ENCODE data around the gene KIF6.

Gene KIF6

GRCh38 chr6:39593646-39594045 lies 131.6 kb downstream of the KIF6 start:
- DNase-seq (ENCODE audit: low read depth in 2 of 2), result no peak

DNA sequence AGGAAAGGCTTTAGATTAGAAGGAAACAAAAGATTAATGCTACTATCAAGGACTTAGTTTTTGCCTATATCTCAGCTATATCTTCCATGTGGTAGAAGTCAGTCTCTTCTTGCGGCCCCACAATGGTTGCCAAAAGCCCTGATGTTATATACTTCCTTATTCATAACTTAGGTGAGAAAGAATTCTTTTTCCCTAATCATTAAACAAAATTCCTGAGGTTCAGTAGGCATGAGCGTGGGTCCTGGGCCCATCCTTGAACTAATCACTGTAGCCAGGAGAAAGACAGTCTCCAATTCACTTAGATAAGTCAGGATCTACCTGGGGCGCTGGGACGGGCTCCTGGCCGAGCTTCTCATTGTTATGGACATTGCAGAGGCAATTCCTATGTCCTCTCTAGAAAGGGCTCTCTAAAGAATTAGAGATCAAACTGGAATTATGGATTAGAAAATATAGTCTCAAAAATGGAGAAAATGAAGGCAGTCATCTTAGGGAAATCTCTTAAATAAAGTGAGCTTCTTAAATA lies 134.3 kb downstream of the KIF6 start:
- no peak for DNase-seq (ENCODE audit: low read depth in 2 of 2)

GRCh38 chr6:39587080-39587479 lies 138.1 kb downstream of the KIF6 start:
- DNase-seq (ENCODE audit: low read depth in 2 of 2), result no peak

- no peak for DNase-seq (ENCODE audit: low read depth in 2 of 2)
These were observed 139.6 kb downstream of the KIF6 start for GRCh38 chr6:39585641-39586040.

DNA sequence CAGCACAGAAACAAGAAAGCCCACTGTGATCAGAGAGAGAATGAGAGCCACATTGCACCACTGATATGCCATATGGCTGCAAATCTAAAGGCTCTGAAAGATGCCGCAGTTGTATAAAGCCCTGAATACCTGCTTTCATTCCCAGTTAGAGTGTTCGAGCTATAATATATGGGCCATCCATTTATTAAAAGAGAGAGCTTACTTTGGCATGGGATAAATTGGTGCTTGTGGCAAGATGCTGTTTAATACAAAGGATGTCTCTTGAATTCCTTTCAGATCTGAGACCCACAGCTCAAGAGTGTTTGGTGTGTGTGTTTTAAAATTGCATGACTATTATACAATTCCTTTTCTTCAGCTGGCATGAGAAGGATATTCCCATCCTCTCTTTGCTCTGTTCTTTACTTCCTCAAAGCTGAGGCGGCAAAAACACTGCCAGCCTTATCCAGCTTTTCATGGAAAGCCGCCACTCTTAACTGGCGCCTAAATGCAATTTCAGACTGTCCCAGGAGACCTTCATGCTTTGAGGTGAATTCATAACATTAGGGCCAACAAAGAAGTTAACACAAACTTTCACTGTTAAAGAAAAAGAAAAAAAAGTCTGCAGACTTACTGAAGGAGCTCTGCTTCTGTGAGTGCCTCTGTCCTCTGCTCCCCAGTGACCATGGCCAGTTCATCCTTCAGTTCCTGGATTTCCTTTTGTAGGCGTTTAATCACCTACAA lies 147.6 kb downstream of the KIF6 start:
- no peak for DNase-seq (ENCODE audit: low read depth in 2 of 2)

GRCh38 chr6:39576556-39577303 lies 148.5 kb downstream of the KIF6 start:
- no peak for DNase-seq (ENCODE audit: low read depth in 2 of 2)

- no peak for DNase-seq (ENCODE audit: low read depth in 2 of 2)
These were observed 150.2 kb downstream of the KIF6 start for GRCh38 chr6:39574991-39575390.

DNA sequence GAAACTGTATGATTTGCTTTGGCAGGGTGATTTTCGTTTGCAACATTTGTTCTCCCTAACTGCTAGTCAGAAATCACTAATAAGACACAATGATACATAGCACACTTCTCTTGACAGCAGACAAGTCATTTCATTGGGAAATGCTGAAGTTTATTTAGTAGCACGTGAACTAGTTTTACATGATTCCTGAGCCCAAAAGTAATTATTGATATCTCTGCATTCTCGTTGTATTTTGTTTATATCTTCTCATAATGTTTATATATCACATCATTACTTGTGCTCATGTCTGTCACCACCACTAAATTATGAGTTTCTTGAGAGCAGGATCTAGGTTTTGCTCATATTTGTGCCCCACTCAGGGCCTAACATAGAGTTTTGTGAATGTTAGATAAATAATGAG lies 151.7 kb downstream of the KIF6 start:
- DNase-seq (ENCODE audit: low read depth in 2 of 2), result no peak

DNA sequence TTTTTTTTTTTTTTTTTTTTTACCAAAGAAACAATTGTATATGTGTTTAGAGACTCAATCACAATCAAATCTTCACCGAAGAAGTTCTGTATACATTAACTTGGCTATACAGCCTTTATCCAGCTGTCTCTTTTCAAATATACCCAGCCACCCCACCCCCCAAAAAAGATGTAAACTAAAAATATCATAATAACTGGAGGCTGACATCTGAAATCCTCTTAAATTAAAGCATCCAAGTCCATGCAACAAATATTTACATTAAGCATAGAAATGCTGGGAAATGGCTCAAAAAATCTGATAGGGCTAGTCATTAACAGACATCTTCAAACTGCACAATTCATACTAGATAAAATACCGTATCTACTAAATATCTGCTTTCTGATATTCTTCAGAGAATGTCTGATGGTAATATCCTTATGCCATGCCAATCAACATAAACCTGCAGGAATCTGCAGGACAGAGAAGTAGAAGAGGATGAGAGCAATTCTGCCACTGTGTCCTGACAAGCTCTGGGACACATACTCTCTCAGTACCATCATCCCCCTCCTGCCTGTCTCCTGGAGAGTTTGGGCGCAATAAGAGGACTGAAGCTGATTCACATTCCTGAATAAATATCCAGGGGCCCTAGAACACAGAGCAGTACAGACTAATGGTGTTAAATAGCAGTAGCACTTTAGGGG lies 152.4 kb downstream of the KIF6 start:
- no peak for DNase-seq (ENCODE audit: low read depth in 2 of 2)

GRCh38 chr6:39568896-39569295 lies 156.3 kb downstream of the KIF6 start:
- no peak for DNase-seq (ENCODE audit: low read depth in 2 of 2)

GRCh38 chr6:39567091-39567490 lies 158.1 kb downstream of the KIF6 start:
- DNase-seq (ENCODE audit: low read depth in 2 of 2), result no peak

- DNase-seq (ENCODE audit: low read depth in 2 of 2), result no peak
These were observed 158.8 kb downstream of the KIF6 start for GRCh38 chr6:39566456-39566855.

DNA sequence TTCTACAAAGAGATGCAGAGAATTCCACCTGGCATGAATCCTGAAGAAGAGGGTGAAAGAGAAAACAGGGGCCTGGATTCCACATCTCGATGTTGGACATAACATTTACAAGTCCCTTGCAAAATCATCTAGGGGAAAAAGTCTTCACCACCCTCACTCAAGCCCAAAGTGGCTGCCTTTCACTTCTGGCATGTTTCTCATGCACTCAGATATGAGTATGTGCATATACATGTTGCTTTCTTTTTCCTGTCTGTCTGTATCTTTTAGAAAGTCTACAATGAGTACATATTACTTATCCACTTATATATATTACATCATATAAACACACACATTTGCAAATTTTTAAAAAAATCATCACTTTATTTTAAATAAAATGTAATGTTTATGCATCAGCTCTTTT lies 159.3 kb downstream of the KIF6 start:
- DNase-seq (ENCODE audit: low read depth in 2 of 2), result no peak

DNA sequence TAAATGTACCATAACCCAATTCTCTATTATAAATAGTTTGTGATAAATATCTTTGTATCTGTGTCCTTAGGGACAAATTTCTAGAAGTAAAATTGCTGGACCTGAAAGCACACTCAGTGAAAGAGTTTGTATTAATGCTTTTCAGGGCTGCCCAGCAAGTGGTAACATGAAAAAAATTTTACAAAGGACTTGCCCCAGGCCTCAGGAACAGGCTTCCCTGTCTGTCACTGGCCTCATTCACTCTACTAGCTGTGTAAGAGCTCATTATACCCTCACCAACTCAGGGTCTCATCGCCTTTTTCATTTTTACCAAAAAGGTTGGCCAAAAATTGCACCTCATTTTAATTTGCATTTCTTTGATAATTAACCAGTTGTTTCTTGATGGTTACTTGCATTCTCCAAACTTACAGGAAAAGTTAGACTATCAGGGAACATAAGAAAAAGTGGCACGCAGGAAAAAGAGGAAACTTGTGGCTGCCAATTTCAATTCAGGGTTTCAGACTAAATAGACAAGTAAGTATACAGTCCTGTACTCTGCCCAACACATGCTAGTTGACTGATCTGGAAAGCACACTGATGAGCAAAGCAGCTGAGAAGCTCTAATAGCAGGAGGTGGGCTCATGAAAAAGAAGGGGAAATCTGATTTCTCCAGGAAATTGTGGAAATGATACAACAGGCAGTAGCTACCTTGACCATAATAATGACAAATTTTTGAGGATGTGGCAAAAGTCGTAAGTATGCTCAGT lies 161.5 kb downstream of the KIF6 start:
- DNase-seq (ENCODE audit: low read depth in 2 of 2), result no peak

DNA sequence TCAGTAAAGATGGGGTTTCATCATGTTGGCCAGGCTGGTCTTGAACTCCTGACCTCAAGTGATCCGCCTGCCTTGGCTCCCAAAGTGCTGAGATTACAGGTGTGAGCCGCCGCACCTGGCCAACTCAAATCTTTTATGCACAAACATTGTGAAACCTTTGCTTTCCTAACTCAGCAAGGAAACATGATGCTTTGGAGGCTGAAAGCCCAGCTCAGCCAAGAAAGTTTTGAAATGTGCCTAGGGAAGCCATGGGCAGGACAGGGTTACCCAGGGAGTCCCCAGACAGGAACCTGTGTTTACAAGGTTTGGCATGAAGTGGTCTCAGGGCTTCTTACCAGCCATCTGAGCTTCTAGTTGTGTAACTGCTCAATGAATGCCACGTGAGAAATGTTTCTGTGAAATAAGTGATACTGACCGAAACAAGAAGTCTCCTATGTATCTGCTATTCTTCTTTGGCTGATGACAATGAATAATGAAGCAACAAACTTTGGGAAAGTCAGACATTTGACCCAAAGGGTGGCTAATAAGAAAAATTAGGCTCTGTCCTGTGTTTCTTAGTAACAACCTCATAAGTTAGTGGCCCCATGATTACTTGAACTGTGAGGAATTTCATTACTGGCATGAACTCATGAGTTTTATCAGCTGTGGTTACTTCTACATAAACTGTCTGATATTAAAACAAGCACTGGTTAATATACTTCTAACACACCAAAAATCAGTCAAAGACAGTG lies 163.5 kb downstream of the KIF6 start:
- no peak for DNase-seq (ENCODE audit: low read depth in 2 of 2)

- DNase-seq (ENCODE audit: low read depth in 2 of 2), result no peak
These were observed 164.3 kb downstream of the KIF6 start for GRCh38 chr6:39560915-39561314.

DNA sequence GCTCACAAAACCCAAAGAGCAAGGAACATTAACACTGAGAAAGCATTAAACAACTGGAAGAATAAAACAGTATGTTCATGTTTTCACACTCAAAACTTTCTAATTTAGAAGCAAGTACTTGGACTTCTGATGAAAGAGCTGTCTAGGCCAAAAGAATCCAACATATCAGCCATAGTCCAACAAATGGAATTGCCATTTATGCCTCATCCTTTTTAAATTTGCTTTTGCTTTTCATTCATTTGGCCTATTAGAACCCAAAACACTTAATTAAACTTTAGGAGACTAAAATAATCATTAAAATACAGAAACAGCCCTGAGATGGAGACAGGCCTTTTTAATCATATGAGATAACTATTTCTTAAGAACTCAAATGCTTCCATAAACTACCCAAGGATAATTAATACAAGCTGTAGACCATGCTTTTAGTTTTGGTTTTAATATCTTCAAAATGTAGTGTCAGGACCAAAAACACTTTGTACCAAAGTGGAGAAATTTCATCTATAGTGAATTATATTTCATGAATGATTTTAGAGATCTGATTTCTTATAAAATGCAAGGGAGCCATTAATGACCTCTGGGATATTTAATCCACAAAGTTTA lies 166.5 kb downstream of the KIF6 start:
- DNase-seq (ENCODE audit: low read depth in 2 of 2), result no peak

GRCh38 chr6:39558079-39558478 lies 167.1 kb downstream of the KIF6 start:
- no peak for DNase-seq (ENCODE audit: low read depth in 2 of 2)

DNA sequence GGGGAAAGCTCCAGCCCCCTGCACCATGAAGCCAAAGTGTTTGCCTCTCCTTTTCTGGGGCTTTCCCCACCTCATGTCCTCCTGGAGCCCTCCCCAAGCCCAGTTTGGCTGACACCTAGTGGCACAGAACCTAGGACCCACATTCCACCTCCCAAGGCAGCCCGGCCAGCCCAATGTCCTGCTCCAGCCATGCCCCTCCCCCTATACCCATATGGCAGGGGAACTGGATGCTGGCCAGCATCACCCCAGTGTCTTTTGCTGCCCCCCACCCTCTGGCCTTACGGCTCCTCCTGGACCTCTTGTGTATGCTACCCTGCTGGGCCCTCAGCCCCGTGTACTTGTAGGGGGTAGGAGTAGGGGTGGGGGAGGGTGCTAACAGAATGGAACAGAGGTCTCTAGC lies 170.1 kb downstream of the KIF6 start:
- DNase-seq (ENCODE audit: low read depth in 2 of 2), result no peak

DNA sequence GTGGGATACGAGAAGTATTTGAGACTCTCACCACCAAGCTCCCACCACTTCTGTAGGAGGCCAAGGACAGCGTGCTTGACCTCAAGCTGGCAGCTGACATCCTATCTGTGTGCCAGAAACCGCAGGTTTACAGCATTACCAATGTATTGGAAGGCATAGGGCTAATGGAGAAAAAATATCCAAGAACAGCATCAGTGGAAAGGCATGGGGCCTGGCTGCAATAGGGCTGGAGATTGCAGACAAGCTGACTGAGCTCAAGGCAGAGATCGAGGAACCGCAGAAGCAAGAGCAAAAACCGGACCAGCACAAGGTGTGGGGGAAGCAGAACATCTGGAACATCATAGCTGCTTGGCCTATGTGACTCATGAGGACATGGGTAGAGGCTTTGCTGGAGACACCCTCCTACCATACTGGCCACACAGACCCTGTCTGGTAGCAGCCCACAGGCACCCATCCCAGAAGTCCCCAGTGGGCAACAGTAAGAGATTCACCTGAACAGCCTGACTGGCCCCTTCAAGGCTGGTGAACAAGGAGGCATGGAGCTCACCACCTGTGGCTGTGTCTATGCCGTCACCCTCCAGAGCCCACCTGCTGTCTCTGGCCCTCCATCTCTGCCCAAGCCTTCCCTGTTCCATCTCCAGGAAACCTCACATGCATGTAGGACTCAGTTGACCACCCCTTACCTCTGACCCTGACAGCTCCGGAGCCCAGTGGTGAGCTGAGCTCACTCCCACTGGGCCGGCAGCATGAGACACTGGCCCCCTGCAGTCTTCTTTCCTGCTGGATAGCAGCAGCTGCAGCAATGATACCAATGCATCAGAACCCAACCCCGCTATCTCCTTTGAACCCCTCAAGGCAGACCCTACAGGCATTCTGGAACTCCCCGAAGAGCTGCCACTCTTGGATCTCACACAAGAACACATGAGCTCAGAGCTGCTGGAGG lies 171.1 kb downstream of the KIF6 start:
- DNase-seq (ENCODE audit: low read depth in 2 of 2), result no peak

Measured in stimulated activated CD4-positive, alpha-beta T cell treated with anti-CD3 and anti-CD28 coated beads, Interleukin-1b, Interleukin-23, amount 100 ng/mL, for 4 hours (primary cell).